VCaP (cell line): Measurements from ENCODE around the gene PTPN12.
"Not testable (repeated sequence)": the region's sequence is repeated elsewhere in the genome, so short reads cannot be mapped to it uniquely, and the experiment has no call there.

ENCODE experiments used
- H3K27ac ChIP-seq: fragments of 450-650 bp; 2 replicates; pipeline ENCODE4 v1.5.1; 2017
- TF ChIP-seq, protein P1 (sequence below): fragments of 450-650 bp; conservative IDR thresholded peaks from 2 replicates; pipeline ENCODE4 v1.5.1; 2017; ENCODE audit warnings: mild to moderate bottlenecking, moderate library complexity

The PTPN12 gene

DNA sequence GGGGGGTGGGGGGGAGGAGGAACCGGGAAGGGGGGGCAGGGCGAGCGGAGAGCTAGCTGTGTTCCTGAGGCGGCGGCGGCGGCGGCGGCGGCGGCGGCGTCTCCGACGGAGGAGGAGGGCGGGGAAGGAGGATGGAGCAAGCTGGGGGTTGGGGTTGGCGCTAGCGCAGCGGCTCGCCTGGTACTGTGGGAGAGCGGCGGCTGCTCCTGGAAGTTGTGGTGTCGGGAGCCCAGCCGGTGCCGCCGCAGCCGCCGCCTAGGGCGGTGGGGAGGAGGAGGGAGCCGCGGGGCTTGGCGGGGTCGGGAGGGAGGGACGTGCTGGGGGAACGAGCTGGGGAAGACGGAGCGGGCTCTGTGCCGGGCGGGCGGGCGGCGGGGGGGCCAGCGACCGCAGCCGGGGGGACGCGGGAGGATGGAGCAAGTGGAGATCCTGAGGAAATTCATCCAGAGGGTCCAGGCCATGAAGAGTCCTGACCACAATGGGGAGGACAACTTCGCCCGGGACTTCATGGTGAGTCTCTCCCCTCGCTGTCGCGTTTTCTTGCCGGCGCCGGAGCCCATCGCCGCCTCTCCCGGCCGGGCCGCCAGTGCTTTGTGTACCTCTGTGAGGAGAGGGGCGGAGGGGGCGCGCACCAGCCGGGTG lies at the start of gene PTPN12:
TSS of gene PTPN12 (plus strand) at position 160 of the 642 bp plus-strand sequence. CDS start at position 412, 252 bp downstream.
- H3K27ac ChIP-seq: peak within 1 kb of the TSS; percentile 97
- TF ChIP-seq, protein P1, sequence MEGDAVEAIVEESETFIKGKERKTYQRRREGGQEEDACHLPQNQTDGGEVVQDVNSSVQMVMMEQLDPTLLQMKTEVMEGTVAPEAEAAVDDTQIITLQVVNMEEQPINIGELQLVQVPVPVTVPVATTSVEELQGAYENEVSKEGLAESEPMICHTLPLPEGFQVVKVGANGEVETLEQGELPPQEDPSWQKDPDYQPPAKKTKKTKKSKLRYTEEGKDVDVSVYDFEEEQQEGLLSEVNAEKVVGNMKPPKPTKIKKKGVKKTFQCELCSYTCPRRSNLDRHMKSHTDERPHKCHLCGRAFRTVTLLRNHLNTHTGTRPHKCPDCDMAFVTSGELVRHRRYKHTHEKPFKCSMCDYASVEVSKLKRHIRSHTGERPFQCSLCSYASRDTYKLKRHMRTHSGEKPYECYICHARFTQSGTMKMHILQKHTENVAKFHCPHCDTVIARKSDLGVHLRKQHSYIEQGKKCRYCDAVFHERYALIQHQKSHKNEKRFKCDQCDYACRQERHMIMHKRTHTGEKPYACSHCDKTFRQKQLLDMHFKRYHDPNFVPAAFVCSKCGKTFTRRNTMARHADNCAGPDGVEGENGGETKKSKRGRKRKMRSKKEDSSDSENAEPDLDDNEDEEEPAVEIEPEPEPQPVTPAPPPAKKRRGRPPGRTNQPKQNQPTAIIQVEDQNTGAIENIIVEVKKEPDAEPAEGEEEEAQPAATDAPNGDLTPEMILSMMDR: no peak

DNA sequence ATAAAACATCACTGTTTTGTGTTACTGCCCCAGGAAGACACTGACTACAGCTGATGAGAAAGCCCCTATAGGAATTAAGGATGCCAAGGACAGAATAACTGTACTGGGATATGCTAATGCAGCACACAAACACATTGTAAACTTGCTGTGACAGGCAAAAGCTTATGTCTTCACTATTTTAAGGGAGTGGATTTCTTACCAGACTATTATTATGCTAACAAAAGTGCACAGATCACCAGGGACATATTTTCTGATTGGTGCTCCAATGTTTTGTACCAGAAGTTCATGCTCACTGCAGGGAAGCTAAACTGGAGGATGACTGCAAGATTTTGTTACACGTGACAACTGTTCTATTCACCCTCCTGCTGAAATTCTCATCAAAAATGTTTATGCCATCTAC lies 48.1 kb upstream of the PTPN12 start:
- H3K27ac ChIP-seq: no peak overlapping the region
- TF ChIP-seq, protein P1: no peak

DNA sequence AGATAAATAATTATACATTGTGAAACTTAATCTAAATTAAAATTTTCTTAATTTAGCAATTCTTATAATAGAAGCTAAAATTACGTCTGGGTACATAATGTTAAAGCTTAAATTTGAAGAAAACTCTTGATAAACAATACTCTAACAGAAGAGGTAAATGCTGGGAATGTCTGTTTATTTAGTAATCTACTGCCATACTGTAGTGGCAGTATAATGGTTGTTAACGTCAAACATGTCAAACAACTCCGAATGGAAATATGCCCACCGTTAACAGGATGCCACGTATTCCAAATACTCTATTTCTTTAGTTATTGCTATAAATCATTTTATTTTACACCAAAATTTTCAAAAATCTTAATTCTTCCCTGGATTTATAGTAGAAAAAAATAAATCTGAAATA lies 40.0 kb upstream of the PTPN12 start:
- peak overlapping the region; percentile 95 for H3K27ac ChIP-seq
- TF ChIP-seq, protein P1: no peak

DNA sequence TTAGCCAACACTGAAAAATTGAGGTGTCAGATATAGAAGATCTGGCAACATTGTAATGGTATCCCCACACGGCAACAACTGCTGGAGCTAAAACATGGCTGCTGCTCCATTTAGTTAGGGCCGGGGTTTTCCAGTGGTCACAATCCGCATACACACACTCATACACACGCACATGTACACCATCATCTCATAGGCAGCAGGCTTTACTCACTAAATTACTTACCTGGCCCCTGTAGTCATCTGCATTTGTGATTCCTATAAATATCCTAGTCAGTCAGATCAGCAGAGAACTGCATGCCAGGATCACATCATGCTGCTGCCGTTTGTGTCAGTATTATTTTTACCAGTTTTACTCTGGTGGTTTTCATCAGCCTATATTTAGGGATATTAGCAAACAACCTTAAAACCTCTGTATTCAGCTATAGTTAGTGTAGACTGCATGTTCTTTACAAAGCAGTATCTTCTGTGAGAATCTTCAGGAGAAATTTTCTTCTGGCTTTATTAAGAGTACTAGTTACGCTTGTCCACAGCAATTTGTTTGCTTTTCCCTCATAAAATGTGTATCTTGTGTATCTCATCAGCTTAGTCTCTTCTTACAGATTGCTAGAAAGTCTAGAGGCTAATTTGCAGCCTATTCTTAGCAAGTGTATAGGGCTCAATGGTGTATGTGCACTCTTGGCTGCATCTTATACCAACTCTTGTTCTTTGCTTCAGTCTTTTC lies 38.3 kb upstream of the PTPN12 start:
- TF ChIP-seq, protein P1: no peak
- peak overlapping the region; percentile 95 for H3K27ac ChIP-seq

DNA sequence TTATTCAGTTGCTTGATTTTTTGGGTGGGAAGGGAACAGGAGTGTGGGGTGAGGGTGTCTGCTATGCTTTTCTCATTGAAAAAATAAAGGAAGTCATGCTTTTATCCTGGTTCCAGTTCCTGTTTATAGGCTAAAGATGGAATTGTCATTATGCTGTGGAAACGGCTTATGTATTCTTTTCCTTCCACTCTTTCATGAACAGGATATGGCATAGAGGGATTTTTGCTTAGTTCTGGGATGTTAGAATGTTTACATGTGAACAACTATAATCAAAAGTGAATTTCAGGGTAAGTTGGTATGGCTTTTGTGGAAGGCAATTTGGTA lies 35.9 kb upstream of the PTPN12 start:
- TF ChIP-seq, protein P1: no peak
- 0 out of 2 replicates have a peak overlapping the region, but pooled peaks have one; percentile 95 for H3K27ac ChIP-seq

DNA sequence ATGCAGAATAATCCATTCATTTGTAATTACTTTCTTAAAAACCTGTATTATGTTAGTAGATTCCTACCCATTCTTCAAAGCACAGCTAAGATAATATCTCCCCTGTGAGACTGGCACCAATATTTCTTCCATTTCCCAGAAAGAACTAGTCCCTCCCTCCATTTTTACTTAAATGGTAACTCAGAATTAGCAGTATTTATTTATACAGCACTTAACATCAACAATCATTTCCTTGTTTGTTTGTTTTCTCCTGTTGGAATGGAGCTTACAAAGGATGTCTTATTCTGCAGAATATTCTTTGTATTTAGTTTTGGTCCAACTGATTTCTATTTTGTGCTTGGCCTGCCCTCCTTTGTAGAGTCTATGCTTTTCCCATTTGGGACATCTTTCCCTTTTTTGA lies 32.1 kb upstream of the PTPN12 start:
- H3K27ac ChIP-seq: no peak overlapping the region
- TF ChIP-seq, protein P1: no peak

DNA sequence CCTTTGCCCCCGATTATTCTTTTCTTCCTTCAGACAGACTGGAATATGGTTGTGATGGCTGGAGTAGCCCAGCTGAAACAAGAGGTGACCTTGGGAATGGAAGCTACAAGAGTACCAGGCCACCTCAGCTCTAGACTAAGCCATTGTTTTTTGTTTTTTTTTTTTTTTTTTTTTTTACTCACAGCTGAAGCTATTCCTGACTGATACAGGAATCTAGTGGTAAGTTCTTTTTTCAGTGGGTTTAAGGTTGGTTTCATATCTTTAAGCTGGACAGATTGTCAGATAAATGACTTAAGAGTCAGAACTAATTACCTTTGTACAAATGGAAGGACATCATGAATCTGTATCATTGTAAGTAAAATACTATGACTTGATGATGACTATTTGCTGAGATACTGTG lies 30.2 kb upstream of the PTPN12 start:
- TF ChIP-seq, protein P1: no peak
- H3K27ac ChIP-seq: no peak overlapping the region

DNA sequence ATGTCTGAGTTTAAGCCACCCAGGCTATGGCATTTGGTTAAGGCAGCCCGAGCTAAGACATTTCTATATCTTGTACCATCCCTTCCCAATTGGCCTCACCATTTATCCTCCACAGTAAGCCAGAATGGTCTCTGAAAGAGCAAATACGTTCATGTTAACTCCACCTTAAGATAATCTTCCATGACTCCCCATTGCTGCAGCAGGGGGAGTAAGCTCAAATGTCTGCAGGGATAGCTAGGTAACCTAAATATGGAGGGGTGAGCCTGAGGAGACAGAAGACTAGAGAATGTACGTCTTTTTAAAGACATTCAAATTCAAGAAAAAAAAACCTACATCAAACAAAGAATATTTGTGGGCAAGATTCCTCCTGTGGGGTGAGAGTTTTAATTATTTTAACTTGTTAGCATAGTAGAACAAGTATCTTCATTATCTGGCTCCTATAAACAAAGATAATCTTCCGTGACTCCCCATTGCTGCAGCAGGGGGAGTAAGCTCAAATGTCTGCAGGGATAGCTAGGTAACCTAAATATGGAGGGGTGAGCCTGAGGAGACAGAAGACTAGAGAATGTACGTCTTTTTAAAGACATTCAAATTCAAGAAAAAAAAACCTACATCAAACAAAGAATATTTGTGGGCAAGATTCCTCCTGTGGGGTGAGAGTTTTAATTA lies 24.0 kb upstream of the PTPN12 start:
- H3K27ac ChIP-seq: not testable (repeated sequence)
